GM12878 (cell line): ENCODE data around the gene TRABD2B. TPM values are rescaled to one million over a fixed set of nuclear protein-coding genes. Genes with fewer than 3 reads are reported as not detected.

Source experiments
- ATAC-seq: fragments of 200-7000 bp; cut with Tn5 transposase; 3 replicates; pipeline ENCODE4 v1.9.1; 2020; ENCODE audit warnings: mild to moderate bottlenecking, moderate library complexity
- BruUV-seq: library from RNA; stranded (reverse); fragments of 400-500 nt; replicated peaks from 2 replicates; lab custom pipeline; 2021; lab: Mats Ljungman, UMichigan
- CTCF ChIA-PET: fragments of 300-600 bp; sonication (Branson Sonifier 250); formaldehyde crosslinking; extraction: SDS; loops from one replicate; lab custom pipeline; 2021; ENCODE audit warnings: inconsistent platforms; lab: Yijun Ruan, JAX
- POLR2A ChIA-PET: fragments of 350-600 bp; formaldehyde crosslinking; extraction: SDS; loops from one replicate; lab custom pipeline; 2021; ENCODE audit warnings: inconsistent platforms; lab: Charles Lee
- RAD21 ChIA-PET: fragments of 300-600 bp; sonication (Branson Sonifier 250); formaldehyde crosslinking; loops from one replicate; lab custom pipeline; 2023; ENCODE audit warnings: antibody characterized with exemption; ENCODE audit not compliant: unreplicated experiment; lab: Charles Lee
- SMC1A ChIA-PET: fragments of 300-600 bp; sonication (Branson Sonifier 250); formaldehyde crosslinking; loops from one replicate; lab custom pipeline; 2023; ENCODE audit not compliant: unreplicated experiment, uncharacterized antibody; lab: Charles Lee
- DNase-seq: peaks from one replicate; pipeline ENCODE4 v3.0.0-alpha.2; 2011; ENCODE audit warnings: low read depth, low spot score
- FAIRE-seq: peaks from 3 replicates; lab custom pipeline; 2011; peaks lifted over from hg19 to GRCh38; lab: Jason Lieb, UNC
- H2AFZ ChIP-seq: 2 replicates; pipeline ENCODE4 v1.6.0; 2011; ENCODE audit warnings: low read depth, low read length, control low read depth; ENCODE audit not compliant: control insufficient read depth
- H3K27ac ChIP-seq: 2 replicates; pipeline ENCODE4 v1.5.1; 2011; ENCODE audit warnings: control low read depth; ENCODE audit not compliant: control insufficient read depth, insufficient read depth
- H3K27me3 ChIP-seq, 2 experiments: replicated peaks in 1 of 2; 2 replicates each; pipeline versions ENCODE4 v1.6.0 to v1.6.1; 2011; ENCODE audit warnings: low read length in 1 of 2; ENCODE audit not compliant: control insufficient read depth in 2 of 2, insufficient read depth in 2 of 2
- H3K36me3 ChIP-seq, 2 experiments: 2 replicates each; pipeline ENCODE4 v1.5.1; 2011; ENCODE audit warnings: low read length in 1 of 2; ENCODE audit not compliant: control insufficient read depth in 2 of 2, insufficient read depth in 2 of 2
- H3K4me1 ChIP-seq: 2 replicates; pipeline ENCODE4 v1.6.1; 2011; ENCODE audit warnings: mild to moderate bottlenecking, low read length, moderate library complexity, mixed read lengths; ENCODE audit not compliant: control insufficient read depth, insufficient read depth
- H3K4me2 ChIP-seq: 2 replicates; pipeline ENCODE4 v1.6.0; 2011; ENCODE audit warnings: control low read depth; ENCODE audit not compliant: control insufficient read depth, insufficient read depth
- H3K4me3 ChIP-seq: fragments of 200-600 bp; sonication (generic); 2 replicates; pipeline ENCODE4 v1.5.1; 2016
- H3K79me2 ChIP-seq: 2 replicates; pipeline ENCODE4 v1.6.0; 2011; ENCODE audit warnings: low read length; ENCODE audit not compliant: control insufficient read depth, insufficient read depth
- H3K9ac ChIP-seq: 2 replicates; pipeline ENCODE4 v1.8.0; 2011; ENCODE audit warnings: low read length, control low read depth, mixed read lengths; ENCODE audit not compliant: control insufficient read depth, insufficient read depth
- H3K9me3 ChIP-seq: replicated peaks from 3 replicates; pipeline ENCODE4 v1.5.1; 2011; ENCODE audit warnings: mild to moderate bottlenecking, low read length; ENCODE audit not compliant: control insufficient read depth, insufficient read depth
- H4K20me1 ChIP-seq: 2 replicates; pipeline ENCODE4 v1.6.0; 2011; ENCODE audit not compliant: control insufficient read depth, insufficient read depth
- BCL11A ChIP-seq: IDR thresholded peaks from 2 replicates; pipeline ENCODE4 v1.6.1; 2011; ENCODE audit warnings: low read depth, low read length
- CEBPB ChIP-seq, 2 experiments: fragments of 150-350 bp in 1 of 2; IDR thresholded peaks; 2 replicates each; pipeline ENCODE4 v1.6.1; 2012 to 2014; ENCODE audit warnings: low read depth in 2 of 2, low read length in 2 of 2, borderline replicate concordance in 1 of 2, inconsistent platforms in 1 of 2
- HDGF ChIP-seq: fragments of 450-650 bp; IDR thresholded peaks from 2 replicates; pipeline ENCODE4 v1.6.1; 2016; ENCODE audit warnings: antibody characterized with exemption
- NR2F1 ChIP-seq: fragments of 450-650 bp; conservative IDR thresholded peaks from 2 replicates; pipeline ENCODE4 v1.6.1; 2017; ENCODE audit warnings: mild to moderate bottlenecking
- RAD21 ChIP-seq: IDR thresholded peaks from 2 replicates; pipeline ENCODE4 v1.6.1; 2011; ENCODE audit warnings: mild to moderate bottlenecking, low read depth, low read length, moderate library complexity; ENCODE audit not compliant: insufficient read depth
- RELA ChIP-seq: fragments of 450-650 bp; IDR thresholded peaks from 2 replicates; pipeline ENCODE4 v1.8.0; 2014; ENCODE audit warnings: borderline replicate concordance; ENCODE audit not compliant: partially characterized antibody
- SRF ChIP-seq, 2 experiments: IDR thresholded peaks; 2 replicates each; pipeline ENCODE4 v1.6.1; 2011; ENCODE audit warnings: low read depth in 2 of 2, low read length in 2 of 2, mild to moderate bottlenecking in 1 of 2, moderate library complexity in 1 of 2
- SUZ12 ChIP-seq: fragments of 200-600 bp; sonication (generic); IDR thresholded peaks from one replicate; pipeline ENCODE4 v1.6.1; 2018; ENCODE audit warnings: antibody characterized with exemption, mild to moderate bottlenecking; ENCODE audit not compliant: unreplicated experiment
- TCF7 ChIP-seq: IDR thresholded peaks from 2 replicates; pipeline ENCODE4 v1.6.1; 2014; ENCODE audit warnings: antibody characterized with exemption, borderline replicate concordance
- ZNF207 ChIP-seq: fragments of 450-650 bp; IDR thresholded peaks from 2 replicates; pipeline ENCODE4 v1.6.1; 2014; ENCODE audit warnings: antibody characterized with exemption, mild to moderate bottlenecking, borderline replicate concordance
- ZNF24 ChIP-seq: fragments of 450-650 bp; IDR thresholded peaks from 2 replicates; pipeline ENCODE4 v1.6.1; 2017; ENCODE audit warnings: antibody characterized with exemption, mild to moderate bottlenecking
- whole genome bisulfite sequencing: methylation state at CpG from one replicate; pipeline ENCODE4 v1.1.6; 2016; ENCODE audit warnings: low lambda C conversion rate; ENCODE audit not compliant: insufficient replicate concordance, insufficient coverage; ENCODE audit errors: missing lambda C conversion rate; 5-methylcytosine and 5-hydroxymethylcytosine counted together
- in situ Hi-C: fragments of 300-500 bp; cut with MboI; formaldehyde crosslinking; loops from 9 replicates; pipeline ENCODE4 v1.14.3; 2018; ENCODE audit warnings: mixed read lengths
- intact Hi-C: fragments of 100-400 bp; cut with micrococcal nuclease; formaldehyde crosslinking; loops from one replicate; pipeline ENCODE4 v1.14.2; 2022; ENCODE audit not compliant: unreplicated experiment
- polyA plus RNA-seq, 11 experiments: library from polyadenylated mRNA; depleted of rRNA in 4 of 11; unstranded in 6 of 11; stranded (reverse) in 5 of 11; fragments of >200 nt; fragmentation: Nextera tagmentation in 4 of 11; fragmentation: Illumina TruSeq in 1 of 11; extraction: Ambion mirVana in 4 of 11; extraction: Trizol in 1 of 11; gene quantifications; 1 replicate in 1 of 11; 2 replicates in 10 of 11; pipeline versions ENCODE4 v1.2.1 to v1.2.3, GENCODE V29; 2011 to 2016; ENCODE audit warnings: inconsistent platforms in 2 of 11, missing spikeins in 2 of 11, low read depth in 1 of 11
- total RNA-seq, 4 experiments: library from RNA; depleted of rRNA in 3 of 4; stranded (reverse); fragments of >200 nt in 3 of 4; fragmentation: Illumina TruSeq in 1 of 4; extraction: Trizol in 1 of 4; gene quantifications; 2 replicates each; pipeline versions ENCODE4 v1.2.1 to v1.2.3, GENCODE V29; 2013 to 2021
- TF ChIP-seq, protein P1 (sequence below): fragments of 150-350 bp; IDR thresholded peaks from 2 replicates; pipeline ENCODE4 v1.6.1; 2014; ENCODE audit warnings: mild to moderate bottlenecking, low read depth, low read length
- TF ChIP-seq, protein P2 (sequence below): fragments of 450-650 bp; IDR thresholded peaks from 2 replicates; pipeline ENCODE4 v1.6.1; 2017; ENCODE audit warnings: low read depth, mild to moderate bottlenecking, moderate library complexity
- TF ChIP-seq, protein P3 (sequence below): IDR thresholded peaks from 2 replicates; pipeline ENCODE4 v1.6.1; 2012; ENCODE audit warnings: mild to moderate bottlenecking, low read depth, low read length
- TF ChIP-seq, protein P4 (sequence below): IDR thresholded peaks from 2 replicates; pipeline ENCODE4 v1.6.1; 2011; ENCODE audit warnings: borderline replicate concordance, low read depth, mild to moderate bottlenecking, moderate library complexity, mixed read lengths, low read length; ENCODE audit not compliant: insufficient read depth; ENCODE audit errors: extremely low read length

Gene TRABD2B
- total and polyA plus RNA-seq, 10 of the 15 experiments (the other 5 are each of a cell fraction or from before 2014, with no cell fraction given): not detected

DNA sequence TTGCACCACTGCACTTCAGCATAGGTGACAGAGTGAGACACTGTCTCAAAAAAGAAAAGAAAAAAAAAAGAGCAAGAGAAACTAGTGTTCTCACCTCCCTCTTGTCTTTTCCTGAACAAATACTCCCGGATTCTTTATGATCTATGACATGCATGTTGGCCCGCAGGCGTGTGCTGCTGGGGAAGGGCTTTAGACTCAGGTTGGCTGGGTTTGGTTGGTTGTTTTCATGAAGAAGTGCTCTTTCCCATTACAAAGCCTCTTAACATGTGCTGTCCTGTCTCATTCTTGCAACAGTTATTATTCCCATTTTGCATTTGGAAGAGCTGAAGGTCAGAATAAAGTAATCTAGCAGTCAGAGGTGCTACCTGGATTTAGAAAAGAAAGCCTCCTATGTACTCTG is 79.5 kb downstream of the TRABD2B start (continued):
- no peak for TF ChIP-seq NR2F1
- no peak for TF ChIP-seq RAD21
- TF ChIP-seq RELA: no peak
- TF ChIP-seq, protein P1, sequence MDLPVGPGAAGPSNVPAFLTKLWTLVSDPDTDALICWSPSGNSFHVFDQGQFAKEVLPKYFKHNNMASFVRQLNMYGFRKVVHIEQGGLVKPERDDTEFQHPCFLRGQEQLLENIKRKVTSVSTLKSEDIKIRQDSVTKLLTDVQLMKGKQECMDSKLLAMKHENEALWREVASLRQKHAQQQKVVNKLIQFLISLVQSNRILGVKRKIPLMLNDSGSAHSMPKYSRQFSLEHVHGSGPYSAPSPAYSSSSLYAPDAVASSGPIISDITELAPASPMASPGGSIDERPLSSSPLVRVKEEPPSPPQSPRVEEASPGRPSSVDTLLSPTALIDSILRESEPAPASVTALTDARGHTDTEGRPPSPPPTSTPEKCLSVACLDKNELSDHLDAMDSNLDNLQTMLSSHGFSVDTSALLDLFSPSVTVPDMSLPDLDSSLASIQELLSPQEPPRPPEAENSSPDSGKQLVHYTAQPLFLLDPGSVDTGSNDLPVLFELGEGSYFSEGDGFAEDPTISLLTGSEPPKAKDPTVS: no peak
- no peak for TF ChIP-seq SRF (IDR thresholded peaks at IDR 0.05; ENCODE audit: low read depth in 2 of 2, low read length in 2 of 2)
- TF ChIP-seq TCF7: no peak
- TF ChIP-seq, all 136 proteins: peak for 0

DNA sequence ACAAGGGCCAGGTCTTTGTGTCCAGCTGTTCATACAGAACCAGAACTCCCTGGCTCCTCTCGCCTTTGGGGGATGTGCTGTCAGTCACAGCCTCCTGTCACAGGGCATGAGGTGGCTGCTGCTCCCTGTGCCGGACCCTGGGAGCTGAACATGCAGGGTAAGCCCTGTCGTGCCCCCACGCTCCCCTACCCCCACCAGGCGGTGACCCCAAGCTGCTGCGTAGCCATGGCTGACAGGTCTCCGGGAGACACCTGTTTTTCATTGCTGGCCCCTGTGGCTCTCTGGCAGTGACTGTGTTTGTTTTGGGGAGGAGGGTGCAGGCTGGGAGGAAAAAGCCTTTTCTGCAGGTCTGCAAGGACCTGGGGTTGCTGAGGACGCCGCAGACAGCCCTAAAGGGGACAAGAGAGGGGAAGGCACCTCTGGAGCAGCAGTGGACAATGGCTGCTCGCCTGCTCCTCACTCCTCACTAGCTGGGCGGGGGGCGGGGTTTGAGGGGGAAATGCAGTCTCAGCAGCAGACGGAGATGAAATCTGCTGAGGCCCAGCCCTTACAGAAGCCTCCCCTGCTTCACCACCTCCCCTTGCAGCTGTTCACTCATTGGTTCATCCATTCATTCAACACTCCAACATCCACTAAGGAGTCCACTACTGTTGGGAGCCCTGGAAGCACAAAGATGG is 81.4 kb downstream of the TRABD2B start:
- no peak overlapping the region for H2AFZ ChIP-seq
- in situ Hi-C loops: no loop called here
- no peak overlapping the region for H3K4me2 ChIP-seq
- H3K4me1 ChIP-seq: no peaks in the 10 kb centered on the region
- 9% methylated on average over 13 of the region's 13 CpGs for WGBS
- H3K36me3 ChIP-seq: no peaks in the 10 kb centered on the region
- H4K20me1 ChIP-seq: no peaks in the 10 kb centered on the region
- no peaks in the 10 kb centered on the region for H3K9me3 ChIP-seq
- ChIA-PET POLR2A (no interaction called here), RAD21 (no interaction called here), CTCF (no interaction called here), SMC1A (no interaction called here)
- no peaks in the 10 kb centered on the region for H3K79me2 ChIP-seq
- DNase-seq (no peak), ATAC-seq (no peak), FAIRE-seq (no peak)
- H3K27me3 ChIP-seq: no peaks in the 10 kb centered on the region; a peak in 2 of 4 replicates
- intact Hi-C loops: no loop called here
- H3K27ac ChIP-seq: no peak overlapping the region
- H3K9ac ChIP-seq: no peak overlapping the region
- BruUV-seq: no TSS peak
- H3K4me3 ChIP-seq: no peak overlapping the region
- TF ChIP-seq SUZ12 (no peak), CEBPB (IDR thresholded peaks at IDR 0.05; ENCODE audit: borderline replicate concordance in 1 of 2, low read depth in 2 of 2, low read length in 2 of 2) (no peak), ZNF207 (no peak), ZNF24 (no peak), HDGF (no peak), BCL11A (no peak)
- TF ChIP-seq, protein P2, sequence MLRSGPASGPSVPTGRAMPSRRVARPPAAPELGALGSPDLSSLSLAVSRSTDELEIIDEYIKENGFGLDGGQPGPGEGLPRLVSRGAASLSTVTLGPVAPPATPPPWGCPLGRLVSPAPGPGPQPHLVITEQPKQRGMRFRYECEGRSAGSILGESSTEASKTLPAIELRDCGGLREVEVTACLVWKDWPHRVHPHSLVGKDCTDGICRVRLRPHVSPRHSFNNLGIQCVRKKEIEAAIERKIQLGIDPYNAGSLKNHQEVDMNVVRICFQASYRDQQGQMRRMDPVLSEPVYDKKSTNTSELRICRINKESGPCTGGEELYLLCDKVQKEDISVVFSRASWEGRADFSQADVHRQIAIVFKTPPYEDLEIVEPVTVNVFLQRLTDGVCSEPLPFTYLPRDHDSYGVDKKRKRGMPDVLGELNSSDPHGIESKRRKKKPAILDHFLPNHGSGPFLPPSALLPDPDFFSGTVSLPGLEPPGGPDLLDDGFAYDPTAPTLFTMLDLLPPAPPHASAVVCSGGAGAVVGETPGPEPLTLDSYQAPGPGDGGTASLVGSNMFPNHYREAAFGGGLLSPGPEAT: no peak
- TF ChIP-seq, protein P3, sequence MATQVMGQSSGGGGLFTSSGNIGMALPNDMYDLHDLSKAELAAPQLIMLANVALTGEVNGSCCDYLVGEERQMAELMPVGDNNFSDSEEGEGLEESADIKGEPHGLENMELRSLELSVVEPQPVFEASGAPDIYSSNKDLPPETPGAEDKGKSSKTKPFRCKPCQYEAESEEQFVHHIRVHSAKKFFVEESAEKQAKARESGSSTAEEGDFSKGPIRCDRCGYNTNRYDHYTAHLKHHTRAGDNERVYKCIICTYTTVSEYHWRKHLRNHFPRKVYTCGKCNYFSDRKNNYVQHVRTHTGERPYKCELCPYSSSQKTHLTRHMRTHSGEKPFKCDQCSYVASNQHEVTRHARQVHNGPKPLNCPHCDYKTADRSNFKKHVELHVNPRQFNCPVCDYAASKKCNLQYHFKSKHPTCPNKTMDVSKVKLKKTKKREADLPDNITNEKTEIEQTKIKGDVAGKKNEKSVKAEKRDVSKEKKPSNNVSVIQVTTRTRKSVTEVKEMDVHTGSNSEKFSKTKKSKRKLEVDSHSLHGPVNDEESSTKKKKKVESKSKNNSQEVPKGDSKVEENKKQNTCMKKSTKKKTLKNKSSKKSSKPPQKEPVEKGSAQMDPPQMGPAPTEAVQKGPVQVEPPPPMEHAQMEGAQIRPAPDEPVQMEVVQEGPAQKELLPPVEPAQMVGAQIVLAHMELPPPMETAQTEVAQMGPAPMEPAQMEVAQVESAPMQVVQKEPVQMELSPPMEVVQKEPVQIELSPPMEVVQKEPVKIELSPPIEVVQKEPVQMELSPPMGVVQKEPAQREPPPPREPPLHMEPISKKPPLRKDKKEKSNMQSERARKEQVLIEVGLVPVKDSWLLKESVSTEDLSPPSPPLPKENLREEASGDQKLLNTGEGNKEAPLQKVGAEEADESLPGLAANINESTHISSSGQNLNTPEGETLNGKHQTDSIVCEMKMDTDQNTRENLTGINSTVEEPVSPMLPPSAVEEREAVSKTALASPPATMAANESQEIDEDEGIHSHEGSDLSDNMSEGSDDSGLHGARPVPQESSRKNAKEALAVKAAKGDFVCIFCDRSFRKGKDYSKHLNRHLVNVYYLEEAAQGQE: no peak
- TF ChIP-seq, protein P4, sequence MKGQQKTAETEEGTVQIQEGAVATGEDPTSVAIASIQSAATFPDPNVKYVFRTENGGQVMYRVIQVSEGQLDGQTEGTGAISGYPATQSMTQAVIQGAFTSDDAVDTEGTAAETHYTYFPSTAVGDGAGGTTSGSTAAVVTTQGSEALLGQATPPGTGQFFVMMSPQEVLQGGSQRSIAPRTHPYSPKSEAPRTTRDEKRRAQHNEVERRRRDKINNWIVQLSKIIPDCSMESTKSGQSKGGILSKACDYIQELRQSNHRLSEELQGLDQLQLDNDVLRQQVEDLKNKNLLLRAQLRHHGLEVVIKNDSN: no peak
